PC-3 (cell line): Measurements from ENCODE around the gene DALRD3.

Source experiments
- EZH2 ChIP-seq: fragments of 300-600 bp; sonication (generic); IDR thresholded peaks from one replicate; pipeline ENCODE4 v1.6.1; 2017; ENCODE audit warnings: antibody characterized with exemption, mild to moderate bottlenecking, low read length; ENCODE audit not compliant: unreplicated experiment
- TF ChIP-seq, protein P1 (sequence below): fragments of 300-600 bp; sonication (generic); conservative IDR thresholded peaks from 2 replicates; pipeline ENCODE4 v1.5.1; 2017; ENCODE audit warnings: antibody characterized with exemption, low read depth, mild to moderate bottlenecking, low read length

DNA sequence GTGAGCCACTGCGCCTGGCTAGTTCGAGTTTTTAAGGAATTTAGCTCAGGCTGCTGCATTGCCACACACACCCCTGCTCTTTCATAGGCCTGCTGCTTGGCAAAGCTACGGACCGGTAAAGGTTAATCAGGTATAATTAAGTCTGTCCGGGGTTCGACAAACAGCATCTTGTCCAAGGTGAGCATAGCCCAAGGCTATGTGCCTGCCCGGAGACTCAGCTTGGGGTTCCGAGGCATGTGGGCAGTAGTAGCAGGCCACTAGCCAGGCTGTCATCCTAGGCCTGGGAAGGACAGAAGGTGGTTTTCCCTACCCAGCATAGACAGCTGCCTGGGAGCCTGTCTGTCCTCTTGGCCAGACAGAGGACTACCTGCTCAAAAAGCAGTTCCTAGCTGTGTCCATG lies 21.7 kb downstream of the DALRD3 start:
- TF ChIP-seq EZH2, result no peak
- TF ChIP-seq, protein P1, sequence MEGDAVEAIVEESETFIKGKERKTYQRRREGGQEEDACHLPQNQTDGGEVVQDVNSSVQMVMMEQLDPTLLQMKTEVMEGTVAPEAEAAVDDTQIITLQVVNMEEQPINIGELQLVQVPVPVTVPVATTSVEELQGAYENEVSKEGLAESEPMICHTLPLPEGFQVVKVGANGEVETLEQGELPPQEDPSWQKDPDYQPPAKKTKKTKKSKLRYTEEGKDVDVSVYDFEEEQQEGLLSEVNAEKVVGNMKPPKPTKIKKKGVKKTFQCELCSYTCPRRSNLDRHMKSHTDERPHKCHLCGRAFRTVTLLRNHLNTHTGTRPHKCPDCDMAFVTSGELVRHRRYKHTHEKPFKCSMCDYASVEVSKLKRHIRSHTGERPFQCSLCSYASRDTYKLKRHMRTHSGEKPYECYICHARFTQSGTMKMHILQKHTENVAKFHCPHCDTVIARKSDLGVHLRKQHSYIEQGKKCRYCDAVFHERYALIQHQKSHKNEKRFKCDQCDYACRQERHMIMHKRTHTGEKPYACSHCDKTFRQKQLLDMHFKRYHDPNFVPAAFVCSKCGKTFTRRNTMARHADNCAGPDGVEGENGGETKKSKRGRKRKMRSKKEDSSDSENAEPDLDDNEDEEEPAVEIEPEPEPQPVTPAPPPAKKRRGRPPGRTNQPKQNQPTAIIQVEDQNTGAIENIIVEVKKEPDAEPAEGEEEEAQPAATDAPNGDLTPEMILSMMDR, result no peak
